ENCODE results near the gene CBFA2T2.
"Not testable (repeated sequence)": the region's sequence is repeated elsewhere in the genome, so short reads cannot be mapped to it uniquely, and the experiment has no call there.

CBFA2T2 gene

DNA sequence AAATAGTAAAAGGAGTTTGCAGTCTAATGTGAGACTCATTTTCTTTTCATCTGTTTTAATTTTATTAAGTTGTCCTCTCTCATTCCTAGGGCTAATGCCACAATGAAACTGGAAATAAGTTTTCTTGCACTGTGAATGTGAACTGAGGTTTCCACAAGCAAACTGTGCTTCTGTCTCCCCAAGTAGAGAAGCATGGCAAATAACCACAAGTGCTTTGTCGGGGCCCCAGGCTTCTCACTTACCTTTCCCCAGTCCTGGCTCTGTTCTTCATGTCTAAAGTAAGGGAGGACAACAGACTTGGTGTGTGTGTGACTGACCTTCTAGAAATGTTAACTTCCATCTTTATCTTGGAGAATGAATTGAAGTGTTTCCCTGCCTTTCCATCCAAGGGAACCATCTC lies 80.8 kb downstream of the CBFA2T2 start:
- Histone ChIP-seq H3K4me1 (ENCODE audit: control insufficient read depth, insufficient read depth, low read length) (peaks cover 11% of the 10 kb centered on the region), H3K27ac (ENCODE audit: insufficient read depth, low read depth, low read length, poor library complexity, severe bottlenecking) (no peak overlapping the region), H3K36me3 (ENCODE audit: control insufficient read depth, insufficient read depth, low read length) (no peaks in the 10 kb centered on the region), H3K9me3 (ENCODE audit: control insufficient read depth, low read length) (no peaks in the 10 kb centered on the region), H3K27me3 (ENCODE audit: control insufficient read depth, insufficient read depth, low read length, poor library complexity, severe bottlenecking) (peaks cover 4% of the 10 kb centered on the region), H3K4me3 (ENCODE audit: insufficient read depth, low read depth, low read length) (no peak overlapping the region)
- WGBS, 2 experiments = 63 to 75% methylated on average over 1 of the region's 1 CpG

DNA sequence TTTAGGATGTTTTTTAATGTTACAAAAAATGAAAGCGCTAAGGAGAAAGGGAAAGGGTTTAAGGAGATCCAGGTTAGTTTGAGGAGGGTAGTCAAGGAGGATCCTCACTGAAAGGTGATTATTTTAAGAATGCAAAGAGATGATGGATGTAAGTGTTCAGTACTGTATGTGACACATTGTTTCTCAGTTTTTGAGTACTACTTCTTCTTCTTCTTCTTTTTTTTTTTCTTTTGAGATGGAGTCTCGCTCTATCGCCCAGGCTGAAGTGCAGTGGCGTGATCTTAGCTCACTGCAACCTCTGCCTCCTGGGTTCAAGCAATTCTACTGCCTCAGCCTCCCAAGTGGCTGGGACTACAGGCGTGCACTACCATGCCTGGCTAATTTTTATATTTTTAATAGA lies 83.4 kb downstream of the CBFA2T2 start:
- H3K36me3 ChIP-seq (ENCODE audit: control insufficient read depth, insufficient read depth, low read length); H3K27me3 ChIP-seq (ENCODE audit: control insufficient read depth, insufficient read depth, low read length, poor library complexity, severe bottlenecking); H3K4me1 ChIP-seq (ENCODE audit: control insufficient read depth, insufficient read depth, low read length); H3K27ac ChIP-seq (ENCODE audit: insufficient read depth, low read depth, low read length, poor library complexity, severe bottlenecking); H3K9me3 ChIP-seq (ENCODE audit: control insufficient read depth, low read length); H3K4me3 ChIP-seq (ENCODE audit: insufficient read depth, low read depth, low read length): not testable (repeated sequence)
- 95 to 97% methylated on average over 5 of the region's 5 CpGs for WGBS, 2 experiments

DNA sequence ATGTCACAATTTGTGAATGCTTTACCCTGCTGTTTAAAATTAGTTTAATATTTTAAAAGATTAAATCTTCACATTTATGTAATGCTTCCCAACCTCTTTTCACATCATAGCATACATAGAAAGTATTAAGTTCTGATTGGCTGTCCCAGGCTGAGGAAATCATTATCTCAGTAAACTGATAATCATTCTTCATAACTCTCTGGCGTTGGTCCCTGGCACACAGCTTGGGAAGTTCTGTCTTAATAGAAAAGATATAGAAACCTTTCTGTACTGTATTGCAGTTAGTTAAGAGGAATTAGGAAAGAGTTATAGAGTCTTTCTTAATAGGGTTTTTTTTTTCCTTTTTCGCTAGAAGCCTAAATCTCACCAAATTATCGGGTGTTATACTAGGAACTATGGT lies 85.4 kb downstream of the CBFA2T2 start:
- no peaks in the 10 kb centered on the region for H3K4me1 ChIP-seq (ENCODE audit: control insufficient read depth, insufficient read depth, low read length)
- no peak overlapping the region for H3K4me3 ChIP-seq (ENCODE audit: insufficient read depth, low read depth, low read length)
- WGBS, 2 experiments = 79 to 94% methylated on average over 2 to 3 of the region's 3 CpGs
- H3K27me3 ChIP-seq (ENCODE audit: control insufficient read depth, insufficient read depth, low read length, poor library complexity, severe bottlenecking) = no peaks in the 10 kb centered on the region
- H3K27ac ChIP-seq (ENCODE audit: insufficient read depth, low read depth, low read length, poor library complexity, severe bottlenecking) = no peak overlapping the region
- H3K36me3 ChIP-seq (ENCODE audit: control insufficient read depth, insufficient read depth, low read length) = no peaks in the 10 kb centered on the region
- H3K9me3 ChIP-seq (ENCODE audit: control insufficient read depth, low read length) = no peaks in the 10 kb centered on the region

- no peak overlapping the region for H3K4me3 ChIP-seq (ENCODE audit: insufficient read depth, low read depth, low read length)
- H3K36me3 ChIP-seq (ENCODE audit: control insufficient read depth, insufficient read depth, low read length) = no peaks in the 10 kb centered on the region
- WGBS, 2 experiments = 86 to 88% methylated on average over 4 of the region's 4 CpGs
- H3K4me1 ChIP-seq (ENCODE audit: control insufficient read depth, insufficient read depth, low read length) = no peaks in the 10 kb centered on the region
- no peak overlapping the region for H3K27ac ChIP-seq (ENCODE audit: insufficient read depth, low read depth, low read length, poor library complexity, severe bottlenecking)
- no peaks in the 10 kb centered on the region for H3K27me3 ChIP-seq (ENCODE audit: control insufficient read depth, insufficient read depth, low read length, poor library complexity, severe bottlenecking)
- H3K9me3 ChIP-seq (ENCODE audit: control insufficient read depth, low read length) = no peaks in the 10 kb centered on the region
These were observed 86.7 kb downstream of the CBFA2T2 start for GRCh38 chr20:33576432-33577125.

- Histone ChIP-seq H3K27me3 (ENCODE audit: control insufficient read depth, insufficient read depth, low read length, poor library complexity, severe bottlenecking) (no peaks in the 10 kb centered on the region), H3K36me3 (ENCODE audit: control insufficient read depth, insufficient read depth, low read length) (no peaks in the 10 kb centered on the region), H3K9me3 (ENCODE audit: control insufficient read depth, low read length) (no peaks in the 10 kb centered on the region), H3K4me3 (ENCODE audit: insufficient read depth, low read depth, low read length) (no peak overlapping the region), H3K4me1 (ENCODE audit: control insufficient read depth, insufficient read depth, low read length) (no peaks in the 10 kb centered on the region), H3K27ac (ENCODE audit: insufficient read depth, low read depth, low read length, poor library complexity, severe bottlenecking) (no peak overlapping the region)
- 100% methylated on average over 1 of the region's 1 CpG for WGBS, 2 experiments
These were observed 88.6 kb downstream of the CBFA2T2 start for GRCh38 chr20:33578510-33578909.

GRCh38 chr20:33583143-33583542 lies 93.2 kb downstream of the CBFA2T2 start:
- Histone ChIP-seq H3K4me3 (ENCODE audit: insufficient read depth, low read depth, low read length) (no peak overlapping the region), H3K9me3 (ENCODE audit: control insufficient read depth, low read length) (no peaks in the 10 kb centered on the region), H3K27me3 (ENCODE audit: control insufficient read depth, insufficient read depth, low read length, poor library complexity, severe bottlenecking) (no peaks in the 10 kb centered on the region), H3K27ac (ENCODE audit: insufficient read depth, low read depth, low read length, poor library complexity, severe bottlenecking) (no peak overlapping the region), H3K36me3 (ENCODE audit: control insufficient read depth, insufficient read depth, low read length) (no peaks in the 10 kb centered on the region), H3K4me1 (ENCODE audit: control insufficient read depth, insufficient read depth, low read length) (no peaks in the 10 kb centered on the region)
- WGBS, 2 experiments = 93 to 100% methylated on average over 2 of the region's 2 CpGs

- WGBS, 2 experiments = 88 to 98% methylated on average over 1 to 3 of the region's 3 CpGs
- H3K27me3 ChIP-seq (ENCODE audit: control insufficient read depth, insufficient read depth, low read length, poor library complexity, severe bottlenecking) = no peaks in the 10 kb centered on the region
- no peak overlapping the region for H3K27ac ChIP-seq (ENCODE audit: insufficient read depth, low read depth, low read length, poor library complexity, severe bottlenecking)
- H3K4me3 ChIP-seq (ENCODE audit: insufficient read depth, low read depth, low read length) = no peak overlapping the region
- no peaks in the 10 kb centered on the region for H3K4me1 ChIP-seq (ENCODE audit: control insufficient read depth, insufficient read depth, low read length)
- no peaks in the 10 kb centered on the region for H3K9me3 ChIP-seq (ENCODE audit: control insufficient read depth, low read length)
- no peaks in the 10 kb centered on the region for H3K36me3 ChIP-seq (ENCODE audit: control insufficient read depth, insufficient read depth, low read length)
These were observed 95.1 kb downstream of the CBFA2T2 start for GRCh38 chr20:33584976-33585375.

DNA sequence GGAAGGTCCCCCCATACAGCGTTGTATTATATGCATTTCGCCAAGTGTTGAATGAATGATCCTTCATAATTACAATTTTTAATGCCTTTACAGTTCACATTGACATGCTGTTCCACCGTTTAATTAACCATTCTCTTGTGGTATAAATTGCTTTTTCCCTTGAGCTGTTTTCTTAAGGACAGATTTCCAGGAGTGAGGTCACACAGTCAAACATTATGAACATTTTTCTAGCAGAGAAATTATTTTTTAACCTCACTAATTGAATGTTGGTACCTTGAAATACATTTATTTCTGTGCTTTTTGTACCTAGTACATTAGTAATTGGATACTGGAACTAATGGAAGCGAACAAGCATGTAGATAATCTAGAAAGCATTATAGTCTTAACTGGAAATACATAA lies 95.5 kb downstream of the CBFA2T2 start:
- no peak overlapping the region for H3K27ac ChIP-seq (ENCODE audit: insufficient read depth, low read depth, low read length, poor library complexity, severe bottlenecking)
- no peaks in the 10 kb centered on the region for H3K36me3 ChIP-seq (ENCODE audit: control insufficient read depth, insufficient read depth, low read length)
- 99 to 100% methylated on average over 3 to 4 of the region's 4 CpGs for WGBS, 2 experiments

GRCh38 chr20:33589059-33589458 lies 99.2 kb downstream of the CBFA2T2 start:
- H3K36me3 ChIP-seq (ENCODE audit: control insufficient read depth, insufficient read depth, low read length) = no peaks in the 10 kb centered on the region
- no peaks in the 10 kb centered on the region for H3K9me3 ChIP-seq (ENCODE audit: control insufficient read depth, low read length)
- no peak overlapping the region for H3K27ac ChIP-seq (ENCODE audit: insufficient read depth, low read depth, low read length, poor library complexity, severe bottlenecking)
- H3K27me3 ChIP-seq (ENCODE audit: control insufficient read depth, insufficient read depth, low read length, poor library complexity, severe bottlenecking) = no peaks in the 10 kb centered on the region
- no peaks in the 10 kb centered on the region for H3K4me1 ChIP-seq (ENCODE audit: control insufficient read depth, insufficient read depth, low read length)
- no peak overlapping the region for H3K4me3 ChIP-seq (ENCODE audit: insufficient read depth, low read depth, low read length)

More for the DNA sequence above, 95.5 kb downstream of the CBFA2T2 start:
- no peaks in the 10 kb centered on the region for H3K27me3 ChIP-seq (ENCODE audit: control insufficient read depth, insufficient read depth, low read length, poor library complexity, severe bottlenecking)
- no peaks in the 10 kb centered on the region for H3K9me3 ChIP-seq (ENCODE audit: control insufficient read depth, low read length)
- no peak overlapping the region for H3K4me3 ChIP-seq (ENCODE audit: insufficient read depth, low read depth, low read length)
- no peaks in the 10 kb centered on the region for H3K4me1 ChIP-seq (ENCODE audit: control insufficient read depth, insufficient read depth, low read length)

- 92 to 94% methylated on average over 9 of the region's 9 CpGs for WGBS, 2 experiments
- H3K27me3 ChIP-seq (ENCODE audit: control insufficient read depth, insufficient read depth, low read length, poor library complexity, severe bottlenecking); H3K27ac ChIP-seq (ENCODE audit: insufficient read depth, low read depth, low read length, poor library complexity, severe bottlenecking); H3K36me3 ChIP-seq (ENCODE audit: control insufficient read depth, insufficient read depth, low read length); H3K4me3 ChIP-seq (ENCODE audit: insufficient read depth, low read depth, low read length); H3K4me1 ChIP-seq (ENCODE audit: control insufficient read depth, insufficient read depth, low read length); H3K9me3 ChIP-seq (ENCODE audit: control insufficient read depth, low read length): not testable (repeated sequence)
These were observed 102.0 kb downstream of the CBFA2T2 start for GRCh38 chr20:33591901-33592300.

GRCh38 chr20:33594743-33595142 lies 104.8 kb downstream of the CBFA2T2 start:
- 89 to 93% methylated on average over 2 of the region's 2 CpGs for WGBS, 2 experiments
- H3K36me3 ChIP-seq (ENCODE audit: control insufficient read depth, insufficient read depth, low read length) = no peaks in the 10 kb centered on the region
- no peaks in the 10 kb centered on the region for H3K9me3 ChIP-seq (ENCODE audit: control insufficient read depth, low read length)
- H3K4me1 ChIP-seq (ENCODE audit: control insufficient read depth, insufficient read depth, low read length) = no peaks in the 10 kb centered on the region
- H3K27ac ChIP-seq (ENCODE audit: insufficient read depth, low read depth, low read length, poor library complexity, severe bottlenecking) = no peak overlapping the region
- H3K27me3 ChIP-seq (ENCODE audit: control insufficient read depth, insufficient read depth, low read length, poor library complexity, severe bottlenecking) = no peaks in the 10 kb centered on the region
- no peak overlapping the region for H3K4me3 ChIP-seq (ENCODE audit: insufficient read depth, low read depth, low read length)
